Mesendoderm (in vitro differentiated cells): ENCODE data around the gene ASS1.
A peak's percentile ranks its signal among the peaks of the same experiment; 100 is the strongest.
"Not testable (repeated sequence)": the region's sequence is repeated elsewhere in the genome, so short reads cannot be mapped to it uniquely, and the experiment has no call there.

Experiments
- DNase-seq: peaks from one replicate; pipeline ENCODE4 v3.0.0; 2013
- H2AK5ac ChIP-seq: 2 replicates; pipeline ENCODE4 v1.6.1; 2013; ENCODE audit warnings: low read length, inconsistent platforms
- H2BK120ac ChIP-seq: 2 replicates; pipeline ENCODE4 v1.6.1; 2013; ENCODE audit warnings: low read depth, mild to moderate bottlenecking, low read length, moderate library complexity, mixed read lengths
- H2BK15ac ChIP-seq: replicated peaks from 2 replicates; pipeline ENCODE4 v1.6.1; 2013; ENCODE audit warnings: low read depth, mild to moderate bottlenecking, moderate library complexity
- H2BK5ac ChIP-seq: 2 replicates; pipeline ENCODE4 v1.6.1; 2013; ENCODE audit warnings: low read length, inconsistent platforms
- H3K18ac ChIP-seq: 2 replicates; pipeline ENCODE4 v1.6.1; 2013; ENCODE audit warnings: mild to moderate bottlenecking, low read length, mixed read lengths
- H3K23ac ChIP-seq: one replicate; pipeline ENCODE4 v1.6.1; 2013; ENCODE audit warnings: low read length
- H3K27ac ChIP-seq: 2 replicates; pipeline ENCODE4 v1.5.1; 2013; ENCODE audit warnings: low read depth, mild to moderate bottlenecking, inconsistent platforms, low read length, moderate library complexity
- H3K27me3 ChIP-seq: 2 replicates; pipeline ENCODE4 v1.6.1; 2013; ENCODE audit warnings: low read length, control low read depth, mild to moderate bottlenecking, inconsistent platforms; ENCODE audit not compliant: insufficient read depth, poor library complexity
- H3K36me3 ChIP-seq: 2 replicates; pipeline ENCODE4 v1.6.1; 2013; ENCODE audit warnings: low read length, inconsistent platforms; ENCODE audit not compliant: control insufficient read depth, insufficient read depth
- H3K4ac ChIP-seq: one replicate; pipeline ENCODE4 v1.6.1; 2013; ENCODE audit warnings: low read depth, mild to moderate bottlenecking, low read length, moderate library complexity
- H3K4me1 ChIP-seq: 2 replicates; pipeline ENCODE4 v1.6.1; 2013; ENCODE audit warnings: low read depth, low read length, inconsistent platforms; ENCODE audit not compliant: control insufficient read depth
- H3K4me2 ChIP-seq: 2 replicates; pipeline ENCODE4 v1.6.1; 2013; ENCODE audit warnings: low read length
- H3K4me3 ChIP-seq: 2 replicates; pipeline ENCODE4 v1.5.1; 2013; ENCODE audit warnings: mild to moderate bottlenecking, low read length
- H3K56ac ChIP-seq: one replicate; pipeline ENCODE4 v1.6.1; 2013; ENCODE audit warnings: low read length
- H3K79me1 ChIP-seq: 2 replicates; pipeline ENCODE4 v1.6.1; 2013; ENCODE audit warnings: low read length, inconsistent platforms
- H3K79me2 ChIP-seq: 2 replicates; pipeline ENCODE4 v1.6.1; 2013; ENCODE audit warnings: mild to moderate bottlenecking, low read length; ENCODE audit not compliant: control insufficient read depth, insufficient read depth
- H3K9ac ChIP-seq: 2 replicates; pipeline ENCODE4 v1.6.1; 2013; ENCODE audit warnings: low read length, inconsistent platforms
- H4K5ac ChIP-seq: one replicate; pipeline ENCODE4 v1.6.1; 2013; ENCODE audit warnings: low read length
- H4K8ac ChIP-seq: one replicate; pipeline ENCODE4 v1.6.1; 2013; ENCODE audit warnings: low read depth, mild to moderate bottlenecking, control low read depth, low read length, moderate library complexity
- WGBS: extraction: QIAGEN DNeasy Blood & Tissue Kit; methylation state at CpG from one replicate; pipeline ENCODE4 v1.1.7; 2013; ENCODE audit warnings: low lambda C conversion rate, missing lambda C conversion rate; ENCODE audit not compliant: insufficient coverage; ENCODE audit errors: extremely low coverage; 5-methylcytosine and 5-hydroxymethylcytosine counted together

Gene ASS1

DNA sequence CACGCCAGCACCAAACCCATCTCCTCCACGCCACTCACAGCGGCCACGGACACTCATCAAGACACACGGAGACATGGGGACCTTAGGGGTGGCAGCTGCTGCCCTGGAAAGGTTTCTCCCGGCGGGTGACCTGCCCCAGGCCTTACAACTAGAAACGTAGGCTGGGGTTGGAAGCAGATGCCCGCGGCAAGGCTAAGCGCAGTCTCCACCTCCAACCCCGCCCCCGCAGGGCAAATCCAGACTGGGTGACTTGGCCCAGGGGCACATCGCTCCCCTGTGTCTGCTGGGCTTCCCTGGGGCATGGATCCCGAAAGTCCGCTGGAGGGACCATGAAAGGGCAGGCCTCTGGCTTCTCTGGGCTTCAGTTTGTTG, 12.0 kb upstream of the ASS1 start:
- Histone ChIP-seq H3K4me2 (peak overlapping the region; percentile 92), H3K23ac (peak overlapping the region; percentile 81), H4K5ac (no peak overlapping the region), H2BK5ac (no peak overlapping the region), H3K9ac (peak overlapping the region; percentile 69), H3K79me1 (no peaks in the 10 kb centered on the region), H2BK120ac (no peak overlapping the region), H3K27me3 (peaks cover 2% of the 10 kb centered on the region), H3K56ac (peak overlapping the region; percentile 92), H2BK15ac (no peak overlapping the region), H3K4ac (no peak overlapping the region), H3K4me3 (no peak overlapping the region), H3K36me3 (no peaks in the 10 kb centered on the region), H4K8ac (no peak overlapping the region), H3K27ac (no peak overlapping the region), H3K18ac (no peak overlapping the region), H3K4me1 (no peaks in the 10 kb centered on the region), H2AK5ac (no peak overlapping the region), H3K79me2 (no peaks in the 10 kb centered on the region)
- no peak for DNase-seq
- WGBS: no CpG with 5 or more reads among the region's 16 CpGs

DNA sequence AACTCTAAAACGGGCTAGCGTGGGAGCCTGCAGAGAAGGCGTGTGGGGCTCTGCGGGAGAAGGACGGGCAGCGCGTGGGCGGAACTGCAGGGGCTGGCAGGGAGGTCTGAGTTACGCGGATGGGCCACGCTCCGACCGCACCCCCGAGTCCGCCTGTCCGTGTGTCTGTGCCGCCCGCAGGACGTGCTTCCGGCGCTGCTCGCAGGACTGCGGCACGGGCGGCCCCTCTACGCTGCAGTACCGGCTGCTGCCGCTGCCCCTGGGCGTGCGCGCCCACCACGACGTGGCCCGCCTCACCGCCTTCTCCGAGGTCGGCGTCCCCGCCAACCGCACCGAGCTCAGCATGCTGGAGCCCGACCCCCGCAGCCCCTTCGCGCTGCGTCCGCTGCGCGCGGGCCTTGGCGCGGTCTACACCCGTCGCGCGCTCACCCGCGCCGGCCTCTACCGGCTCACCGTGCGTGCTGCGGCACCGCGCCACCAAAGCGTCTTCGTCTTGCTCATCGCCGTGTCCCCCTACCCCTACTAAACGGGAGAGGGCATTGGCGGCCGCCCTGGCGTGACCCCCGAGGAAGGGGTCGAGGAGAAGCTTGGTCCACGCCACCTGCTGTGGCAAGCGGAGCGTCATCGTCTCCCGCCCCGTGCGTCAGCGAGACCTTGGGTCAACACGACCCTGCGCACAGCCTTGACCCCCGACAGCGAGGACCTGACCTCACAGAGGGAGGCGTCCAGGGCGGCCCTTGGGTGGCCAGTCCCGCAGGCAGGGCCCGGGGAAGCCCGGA, 11.4 kb upstream of the ASS1 start:
- Histone ChIP-seq H3K4me3 (no peak overlapping the region), H2BK15ac (no peak overlapping the region), H2AK5ac (no peak overlapping the region), H3K27ac (no peak overlapping the region), H3K79me2 (no peaks in the 10 kb centered on the region), H3K4me1 (no peaks in the 10 kb centered on the region), H3K9ac (peak overlapping the region; percentile 72), H2BK120ac (no peak overlapping the region), H2BK5ac (no peak overlapping the region), H3K36me3 (no peaks in the 10 kb centered on the region), H3K23ac (peak overlapping the region; percentile 81), H4K5ac (no peak overlapping the region), H3K4ac (no peak overlapping the region), H3K27me3 (peaks cover 2% of the 10 kb centered on the region), H3K18ac (no peak overlapping the region), H3K79me1 (no peaks in the 10 kb centered on the region), H3K56ac (peak overlapping the region; percentile 92), H4K8ac (no peak overlapping the region), H3K4me2 (peak overlapping the region; percentile 92)
- no CpG with 5 or more reads among the region's 92 CpGs for WGBS
- DNase-seq: peak; percentile 69

DNA sequence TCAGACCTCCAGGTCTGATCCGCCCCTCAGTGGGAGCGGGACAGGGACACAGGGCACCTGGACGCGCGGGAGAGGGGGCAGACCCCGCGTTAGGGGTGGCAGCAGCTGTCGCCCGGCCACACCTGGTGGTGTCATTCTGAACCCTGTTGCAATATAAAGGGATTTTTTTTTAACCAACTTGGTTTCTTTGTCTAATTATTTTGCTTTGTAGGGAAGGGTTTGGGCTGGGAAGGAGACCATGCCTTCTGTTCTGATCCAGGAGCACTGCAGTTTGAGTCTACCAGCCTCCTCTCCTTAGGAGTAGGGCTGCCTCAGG, 10.9 kb upstream of the ASS1 start:
- H3K4me2 ChIP-seq: no peak overlapping the region
- no peak overlapping the region for H3K4ac ChIP-seq
- H3K56ac ChIP-seq: no peak overlapping the region
- DNase-seq: no peak
- no peak overlapping the region for H2AK5ac ChIP-seq
- H2BK5ac ChIP-seq: no peak overlapping the region
- H3K4me3 ChIP-seq: no peak overlapping the region
- peaks cover 2% of the 10 kb centered on the region for H3K27me3 ChIP-seq
- no peak overlapping the region for H2BK15ac ChIP-seq
- H3K23ac ChIP-seq: no peak overlapping the region
- no peak overlapping the region for H3K9ac ChIP-seq
- H3K36me3 ChIP-seq: no peaks in the 10 kb centered on the region
- H3K27ac ChIP-seq: no peak overlapping the region
- no peaks in the 10 kb centered on the region for H3K4me1 ChIP-seq
- H2BK120ac ChIP-seq: no peak overlapping the region
- no peak overlapping the region for H4K5ac ChIP-seq
- H3K79me2 ChIP-seq: no peaks in the 10 kb centered on the region
- no peaks in the 10 kb centered on the region for H3K79me1 ChIP-seq
- no peak overlapping the region for H3K18ac ChIP-seq
- H4K8ac ChIP-seq: no peak overlapping the region
- WGBS: no CpG with 5 or more reads among the region's 9 CpGs

DNA sequence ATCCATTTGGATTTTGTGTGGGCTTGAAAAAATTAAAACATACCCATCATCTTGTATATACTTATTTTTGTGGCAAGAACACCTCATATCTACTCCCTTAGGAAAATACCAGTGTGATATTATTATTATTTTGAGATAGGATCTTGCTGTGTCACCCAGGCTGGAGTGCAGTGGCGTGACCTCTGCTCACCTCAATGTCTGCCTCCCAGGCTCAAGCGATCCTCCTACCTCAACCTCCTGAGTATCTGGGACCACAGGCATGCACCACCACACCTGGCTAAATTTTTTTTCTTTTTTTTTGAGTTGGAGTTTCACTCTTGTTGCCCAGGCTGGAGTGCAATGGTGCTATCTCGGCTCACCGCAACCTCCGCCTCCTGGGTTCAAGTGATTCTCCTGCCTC, 10.1 kb upstream of the ASS1 start:
- not testable (repeated sequence) for H3K27ac ChIP-seq, H3K9ac ChIP-seq, H4K5ac ChIP-seq, H2AK5ac ChIP-seq, H3K79me1 ChIP-seq, H3K23ac ChIP-seq, H2BK15ac ChIP-seq, H3K56ac ChIP-seq, H2BK120ac ChIP-seq, H3K4ac ChIP-seq, H2BK5ac ChIP-seq, H3K4me2 ChIP-seq, H3K4me1 ChIP-seq, DNase-seq, H3K18ac ChIP-seq, H3K36me3 ChIP-seq, H3K27me3 ChIP-seq, H3K79me2 ChIP-seq, H4K8ac ChIP-seq, H3K4me3 ChIP-seq
- WGBS: no CpG with 5 or more reads among the region's 5 CpGs

DNA sequence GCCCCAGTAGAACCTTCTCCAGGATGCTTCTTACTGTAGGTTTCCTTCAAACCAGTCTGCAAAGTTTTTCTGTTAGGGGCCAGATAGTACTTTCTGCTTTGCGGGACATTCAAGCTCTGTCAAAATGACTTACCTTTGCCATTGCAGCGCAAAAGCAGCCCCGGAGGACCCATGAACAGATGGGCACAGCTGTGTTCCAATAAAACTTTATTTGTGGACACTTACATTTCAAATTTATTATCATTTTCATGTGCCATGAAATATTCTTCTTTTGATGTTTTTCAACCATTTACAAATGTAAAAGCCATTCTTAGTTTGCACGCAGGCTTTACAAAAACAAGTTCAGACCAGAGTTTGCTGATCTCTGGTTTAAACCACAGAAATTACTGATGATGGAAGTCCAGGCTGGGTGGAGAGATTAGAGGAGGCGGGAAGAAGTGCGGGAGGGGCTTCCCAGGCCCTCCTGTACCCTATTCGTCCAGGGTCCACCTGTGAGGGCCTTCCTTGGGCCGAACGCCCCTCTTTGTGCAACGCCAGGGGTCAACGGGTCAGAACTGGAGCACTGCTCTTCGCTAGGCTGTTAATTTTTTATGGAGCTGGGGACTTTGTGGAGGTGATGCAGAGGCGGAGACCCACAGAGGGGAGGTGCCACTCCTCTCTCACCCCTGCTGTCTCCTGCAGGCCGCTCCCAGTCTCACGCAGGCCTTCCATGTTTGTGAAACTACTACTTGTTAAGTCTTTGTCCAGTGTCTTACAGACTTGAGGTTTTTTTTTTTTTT, 7.6 kb upstream of the ASS1 start:
- Histone ChIP-seq H3K79me2 (no peaks in the 10 kb centered on the region), H2AK5ac (no peak overlapping the region), H2BK15ac (no peak overlapping the region), H3K18ac (no peak overlapping the region), H3K27me3 (peaks cover 2% of the 10 kb centered on the region), H4K8ac (no peak overlapping the region), H3K4me3 (no peak overlapping the region), H3K4me1 (no peaks in the 10 kb centered on the region), H3K23ac (no peak overlapping the region), H3K36me3 (no peaks in the 10 kb centered on the region), H2BK5ac (no peak overlapping the region), H3K4ac (no peak overlapping the region), H3K56ac (no peak overlapping the region), H3K9ac (no peak overlapping the region), H2BK120ac (no peak overlapping the region), H3K27ac (no peak overlapping the region), H3K4me2 (no peak overlapping the region), H4K5ac (no peak overlapping the region), H3K79me1 (no peaks in the 10 kb centered on the region)
- DNase-seq: no peak
- WGBS: no CpG with 5 or more reads among the region's 15 CpGs
